ENCODE data around the gene AMER3.

Gene AMER3

DNA sequence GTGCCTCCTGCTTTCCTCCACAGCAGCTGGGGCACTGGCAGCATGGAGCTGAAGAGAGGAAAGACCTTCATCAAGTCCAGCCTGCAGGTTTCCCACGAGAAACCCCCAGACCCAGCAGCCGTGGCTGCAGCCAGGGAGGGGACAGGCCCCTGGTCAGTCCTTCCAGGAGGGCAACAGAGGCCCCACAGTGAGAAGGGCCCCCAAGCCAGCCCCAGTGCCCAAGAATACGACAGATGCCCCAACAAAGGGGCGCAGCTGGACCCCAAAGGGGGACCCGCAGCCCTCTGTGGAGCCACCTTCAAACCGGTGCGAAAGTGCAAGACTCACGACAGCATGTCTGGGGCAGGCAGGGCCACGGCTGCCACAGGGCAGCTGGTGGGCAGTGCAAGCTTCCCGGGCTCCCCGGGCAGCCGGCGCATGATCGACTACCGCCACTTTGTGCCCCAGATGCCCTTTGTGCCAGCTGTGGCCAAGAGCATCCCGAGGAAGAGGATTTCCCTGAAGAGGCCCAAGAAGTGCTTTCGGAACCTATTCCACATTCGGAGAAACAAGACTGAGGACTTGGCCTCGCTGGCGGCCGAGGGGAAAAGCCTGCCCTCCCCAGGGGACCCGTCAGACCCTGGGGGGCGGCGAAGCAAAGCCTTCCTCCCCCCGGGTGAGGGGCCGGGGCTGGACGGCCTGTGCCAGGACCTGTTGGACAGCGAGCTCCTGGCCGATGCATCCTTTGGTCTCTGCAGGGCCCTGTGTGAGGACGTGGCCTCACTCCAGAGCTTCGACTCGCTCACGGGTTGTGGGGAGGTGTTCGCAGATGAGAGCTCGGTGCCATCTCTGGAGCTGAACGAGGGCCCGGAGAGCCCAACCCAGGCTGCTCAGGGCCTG, 6.9 kb downstream of the AMER3 start:
- no peak overlapping the region for H3K4me3 ChIP-seq (ENCODE audit: low read length)
- TF ChIP-seq ZNF274 (IDR thresholded peaks at IDR 0.05; ENCODE audit: low read depth, low read length), result no peak

DNA sequence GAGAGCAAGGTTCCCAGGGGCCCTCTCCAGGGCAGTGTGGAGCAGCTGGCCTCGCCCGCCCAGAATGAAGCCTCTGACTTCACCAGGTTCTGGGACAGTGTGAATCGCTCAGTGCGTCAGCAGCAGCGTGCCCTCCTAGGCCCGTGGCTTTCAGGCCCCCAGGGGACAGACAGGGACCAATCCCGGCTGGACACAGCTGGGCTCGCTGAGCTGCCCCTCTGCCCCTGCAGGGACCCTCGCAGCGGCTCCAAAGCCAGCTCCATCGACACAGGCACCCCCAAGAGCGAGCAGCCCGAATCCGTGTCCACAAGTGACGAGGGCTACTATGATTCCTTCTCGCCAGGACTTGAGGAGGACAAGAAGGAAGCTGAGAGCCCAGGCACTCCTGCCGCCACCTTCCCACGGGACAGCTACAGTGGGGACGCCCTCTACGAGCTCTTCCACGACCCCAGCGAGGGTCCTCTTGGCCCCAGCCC, 7.6 kb downstream of the AMER3 start:
- H3K4me3 ChIP-seq (ENCODE audit: low read length), result no peak overlapping the region
- TF ChIP-seq ZNF274 (IDR thresholded peaks at IDR 0.05; ENCODE audit: low read depth, low read length), result no peak

DNA sequence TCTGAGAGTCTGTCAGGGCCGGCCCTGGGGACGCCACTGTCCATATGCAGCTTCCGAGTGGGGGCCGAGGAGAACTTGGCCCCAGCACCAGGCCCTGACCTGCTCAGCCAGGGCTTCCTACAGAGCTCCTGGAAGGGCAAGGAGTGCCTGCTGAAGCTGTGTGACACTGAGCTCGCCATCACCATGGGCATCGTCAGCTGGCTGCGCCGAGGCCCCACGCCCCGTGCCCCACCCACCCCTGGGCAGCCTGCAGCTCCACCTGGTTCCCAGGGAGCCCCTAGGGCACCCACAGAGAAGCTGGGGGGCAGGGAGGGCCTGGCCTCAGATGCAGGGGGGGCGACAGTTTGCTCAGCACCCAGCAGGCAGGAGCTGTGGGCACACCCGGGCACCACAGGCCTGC, 8.1 kb downstream of the AMER3 start:
- no peak overlapping the region for H3K4me3 ChIP-seq (ENCODE audit: low read length)
- no peak for TF ChIP-seq ZNF274 (IDR thresholded peaks at IDR 0.05; ENCODE audit: low read depth, low read length)

DNA sequence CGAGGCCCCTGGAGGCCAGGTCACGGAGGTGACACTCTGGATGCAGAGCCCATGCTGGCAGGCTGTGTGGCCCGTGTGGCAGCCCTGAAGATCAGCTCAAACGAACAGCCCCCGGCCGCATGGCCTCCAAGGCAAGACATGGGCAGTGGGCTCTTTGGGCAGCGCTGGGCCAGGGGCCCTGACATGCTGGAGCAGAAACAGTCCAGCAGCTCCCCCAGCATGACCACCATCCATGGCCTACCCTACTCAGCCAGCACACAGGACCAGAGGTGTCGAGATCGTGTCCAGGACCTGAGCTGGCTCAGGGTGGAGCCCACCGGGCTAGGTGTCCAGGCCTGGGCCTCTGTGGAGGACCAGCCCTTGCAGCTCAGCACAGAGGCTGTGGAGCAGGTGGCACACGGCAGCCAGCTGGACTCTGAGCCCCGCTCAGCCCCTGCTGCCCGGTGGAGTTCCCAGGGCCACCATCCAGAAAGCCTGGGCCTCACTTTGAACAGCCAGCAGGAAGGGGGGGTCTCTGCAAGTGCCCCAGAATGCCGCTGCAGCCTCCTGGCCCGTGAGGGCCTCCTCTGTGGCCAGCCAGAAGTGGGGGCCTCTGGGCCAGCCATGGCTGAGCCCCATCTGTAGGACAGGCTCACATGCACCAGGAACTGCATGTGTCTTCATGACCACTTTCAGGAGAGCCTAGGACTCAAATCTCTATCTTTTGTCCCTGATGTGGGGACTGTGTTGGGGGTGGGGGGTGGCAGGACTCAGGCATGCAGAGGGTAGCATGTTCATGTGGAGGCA, 8.9 kb downstream of the AMER3 start:
- no peak overlapping the region for H3K4me3 ChIP-seq (ENCODE audit: low read length)
- TF ChIP-seq ZNF274 (IDR thresholded peaks at IDR 0.05; ENCODE audit: low read depth, low read length), result no peak

DNA sequence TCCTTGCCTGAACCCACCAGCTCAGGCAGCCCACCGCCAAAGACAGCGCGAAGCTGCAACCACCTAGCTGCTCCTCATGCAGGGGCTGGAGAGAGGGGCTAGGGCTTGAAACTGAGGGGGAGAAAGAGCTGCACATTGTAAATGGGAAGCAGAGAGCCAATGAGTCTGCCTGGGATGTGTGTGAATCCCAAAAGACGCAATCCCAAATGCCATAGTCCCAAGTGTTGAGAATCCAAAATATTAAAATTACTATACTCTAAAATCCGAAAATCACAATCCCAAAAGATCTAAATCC, 9.4 kb downstream of the AMER3 start:
- H3K4me3 ChIP-seq (ENCODE audit: low read length), result no peak overlapping the region
- no peak for TF ChIP-seq ZNF274 (IDR thresholded peaks at IDR 0.05; ENCODE audit: low read depth, low read length)

DNA sequence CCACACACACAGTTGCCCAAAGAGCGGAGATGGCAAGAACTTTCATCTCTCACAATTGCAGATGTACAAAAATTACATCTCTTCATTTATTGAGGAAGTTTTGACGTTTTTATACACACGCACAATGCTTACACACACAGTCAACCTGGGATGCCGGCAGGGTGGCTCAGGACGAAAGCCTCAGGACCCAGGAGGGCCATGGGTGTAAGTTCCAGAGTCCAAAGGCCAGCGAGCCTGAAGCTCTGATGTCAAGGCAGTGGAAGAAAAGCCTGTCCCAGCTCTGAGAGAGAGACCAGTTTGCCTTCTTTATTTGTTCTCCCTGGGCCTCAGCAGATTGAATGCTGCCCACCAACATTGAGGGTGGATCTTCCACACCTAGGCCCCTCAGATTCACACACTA, 10.1 kb downstream of the AMER3 start:
- TF ChIP-seq ZNF274 (IDR thresholded peaks at IDR 0.05; ENCODE audit: low read depth, low read length), result no peak
- H3K4me3 ChIP-seq (ENCODE audit: low read length), result no peak overlapping the region

DNA sequence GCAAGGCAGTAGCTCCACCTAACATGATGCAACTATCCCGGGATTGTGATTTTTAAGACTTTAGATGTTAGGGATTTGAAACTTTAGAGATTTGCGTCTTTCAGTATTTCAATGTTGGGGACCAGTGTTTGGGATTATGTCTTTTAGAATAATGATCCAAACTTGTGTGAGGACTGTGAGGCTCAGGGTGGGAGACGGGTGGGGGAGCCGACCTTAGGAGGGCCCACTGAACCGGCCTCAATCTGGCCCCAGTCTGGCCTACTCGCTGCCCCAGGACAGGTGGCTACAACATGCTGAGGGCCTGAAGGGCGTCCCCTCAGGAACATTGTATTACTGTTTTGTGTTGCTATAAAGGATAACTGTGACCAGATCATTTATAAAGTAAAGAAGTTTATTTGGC, 10.7 kb downstream of the AMER3 start:
- no peak for TF ChIP-seq ZNF274 (IDR thresholded peaks at IDR 0.05; ENCODE audit: low read depth, low read length)
- no peak overlapping the region for H3K4me3 ChIP-seq (ENCODE audit: low read length)

DNA sequence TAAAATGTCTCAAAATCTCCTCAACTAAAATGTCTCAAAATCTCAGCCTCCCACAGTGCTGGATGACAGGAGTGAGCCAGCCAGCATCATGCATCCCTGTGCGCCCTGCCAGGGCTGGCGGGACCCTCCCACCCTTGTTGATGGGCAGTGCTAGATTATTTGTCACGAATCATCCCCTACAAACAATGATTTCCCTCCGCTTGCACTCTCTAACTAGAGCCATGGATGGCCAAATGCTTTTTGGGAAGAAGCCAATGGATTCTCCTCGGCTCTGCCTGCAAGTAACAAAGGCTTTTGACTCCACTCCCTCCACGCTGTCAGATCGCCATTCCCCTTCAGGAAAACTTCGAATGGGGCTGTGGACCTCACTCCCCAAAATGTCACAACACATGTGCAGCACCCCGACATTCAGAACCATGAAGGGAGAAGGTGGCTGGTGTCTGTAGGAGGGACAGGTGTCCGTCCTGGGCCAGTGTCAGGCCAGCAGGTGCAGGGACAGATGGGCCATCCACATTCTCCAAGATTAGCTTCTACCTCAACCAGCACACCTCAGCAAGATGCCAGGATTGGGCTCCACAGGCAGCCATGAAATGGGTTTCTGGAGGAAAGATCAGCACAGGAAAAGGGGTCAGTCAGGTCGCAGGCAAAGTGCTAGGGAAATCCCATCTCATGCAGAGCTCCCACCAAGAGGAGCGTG, 11.5 kb downstream of the AMER3 start:
- no peak overlapping the region for H3K4me3 ChIP-seq (ENCODE audit: low read length)
- no peak for TF ChIP-seq ZNF274 (IDR thresholded peaks at IDR 0.05; ENCODE audit: low read depth, low read length)

DNA sequence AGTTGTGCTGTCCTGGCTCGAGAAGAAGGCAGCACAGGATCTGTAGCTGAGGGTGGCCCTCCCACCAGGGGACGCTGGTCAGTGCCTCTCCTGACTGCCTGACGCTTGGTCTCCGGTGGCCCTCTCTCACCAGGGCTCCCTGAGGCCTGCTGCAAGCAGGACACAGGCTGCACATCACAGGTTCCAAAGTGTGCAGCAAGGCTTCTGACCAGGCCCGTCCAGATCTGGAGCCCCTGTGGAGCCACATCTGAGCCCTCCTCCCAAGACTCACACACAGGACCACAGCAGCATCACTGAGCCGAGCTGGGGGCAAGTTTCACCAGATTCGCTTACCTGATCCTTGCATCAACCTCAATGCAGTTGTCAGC, 12.1 kb downstream of the AMER3 start:
- H3K4me3 ChIP-seq (ENCODE audit: low read length), result no peak overlapping the region
- TF ChIP-seq ZNF274 (IDR thresholded peaks at IDR 0.05; ENCODE audit: low read depth, low read length), result no peak

DNA sequence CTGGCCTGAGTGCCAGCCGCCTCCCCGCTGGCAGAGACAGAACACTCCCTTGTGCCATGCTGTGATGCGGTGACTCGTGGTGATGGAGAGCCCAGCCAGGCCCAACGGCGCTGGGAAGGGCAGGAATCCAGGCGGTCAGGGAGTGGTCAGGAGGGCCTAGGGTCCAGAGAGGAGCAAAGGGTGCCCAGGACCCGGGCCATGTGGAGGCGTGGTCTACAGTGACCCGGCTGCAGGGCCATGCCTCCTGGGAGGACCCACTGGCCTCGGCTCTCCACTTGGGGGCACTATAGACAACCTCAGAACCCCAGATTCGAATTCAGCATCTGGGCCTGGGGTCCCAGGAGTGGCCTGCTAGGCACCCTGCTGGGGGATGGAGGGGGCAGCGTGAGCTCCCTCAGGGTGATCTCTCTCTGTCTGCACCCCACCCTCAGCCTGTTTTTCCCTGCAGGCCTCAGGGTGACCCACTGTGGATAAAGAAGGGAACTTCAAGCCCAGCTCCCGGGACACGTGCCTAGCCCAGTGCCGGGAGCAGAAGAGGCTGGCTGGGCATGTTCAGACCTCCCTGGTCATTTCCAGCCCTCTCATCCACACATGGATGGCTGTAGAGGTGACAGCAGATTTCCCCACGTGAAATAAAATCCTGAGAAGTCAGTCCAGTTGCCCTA, 13.0 kb downstream of the AMER3 start:
- no peak overlapping the region for H3K4me3 ChIP-seq (ENCODE audit: low read length)
- no peak for TF ChIP-seq ZNF274 (IDR thresholded peaks at IDR 0.05; ENCODE audit: low read depth, low read length)

DNA sequence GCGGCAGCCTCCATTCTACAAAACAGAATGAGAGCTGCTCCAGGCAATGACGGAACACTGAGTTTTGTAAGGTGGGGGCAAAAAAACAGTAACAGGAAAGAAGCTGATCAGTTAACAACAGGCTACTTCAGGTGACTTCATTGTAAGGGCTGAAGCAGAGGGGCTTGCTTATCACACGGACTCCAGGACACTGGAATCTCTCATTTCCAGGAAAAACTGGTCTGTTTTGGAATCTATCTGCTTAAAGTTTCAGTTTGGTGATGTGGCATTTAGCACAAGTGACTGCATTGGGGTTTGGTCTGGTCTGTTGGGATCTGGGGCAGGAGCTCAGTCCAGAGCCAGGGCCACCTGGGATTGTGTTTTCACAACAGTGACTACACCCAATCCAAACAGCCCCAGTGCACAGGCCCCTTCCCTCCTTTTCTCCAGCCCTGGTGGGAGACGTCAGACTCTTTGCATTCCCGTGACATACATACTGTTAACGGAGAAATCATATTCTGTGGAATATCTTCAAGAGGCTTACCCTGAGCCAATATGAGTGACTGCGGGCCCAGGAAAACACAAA, 14.1 kb downstream of the AMER3 start:
- no peak for TF ChIP-seq ZNF274 (IDR thresholded peaks at IDR 0.05; ENCODE audit: low read depth, low read length)
- H3K4me3 ChIP-seq (ENCODE audit: low read length), result no peak overlapping the region

DNA sequence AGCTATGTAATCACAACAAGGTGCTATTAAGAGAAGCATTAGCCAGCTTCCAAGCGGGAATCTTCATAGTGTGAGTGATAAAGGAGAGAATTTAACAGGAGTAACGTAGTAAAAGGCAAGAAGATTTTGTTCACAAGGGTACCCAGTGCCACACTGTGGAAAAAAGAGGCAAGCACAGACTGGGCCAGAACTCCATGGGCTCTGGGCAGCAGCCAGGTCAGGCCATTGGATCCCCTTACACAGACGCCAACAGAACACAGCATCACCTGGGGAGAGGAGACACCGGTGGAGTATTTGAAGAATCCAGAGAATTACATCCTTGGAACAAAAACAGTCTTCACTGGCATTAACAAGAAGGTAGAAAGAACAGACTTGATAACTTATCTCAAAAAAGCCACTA, 21.2 kb downstream of the AMER3 start:
- no peak overlapping the region for H3K4me3 ChIP-seq (ENCODE audit: low read length)
- no peak for TF ChIP-seq ZNF274 (IDR thresholded peaks at IDR 0.05; ENCODE audit: low read depth, low read length)

DNA sequence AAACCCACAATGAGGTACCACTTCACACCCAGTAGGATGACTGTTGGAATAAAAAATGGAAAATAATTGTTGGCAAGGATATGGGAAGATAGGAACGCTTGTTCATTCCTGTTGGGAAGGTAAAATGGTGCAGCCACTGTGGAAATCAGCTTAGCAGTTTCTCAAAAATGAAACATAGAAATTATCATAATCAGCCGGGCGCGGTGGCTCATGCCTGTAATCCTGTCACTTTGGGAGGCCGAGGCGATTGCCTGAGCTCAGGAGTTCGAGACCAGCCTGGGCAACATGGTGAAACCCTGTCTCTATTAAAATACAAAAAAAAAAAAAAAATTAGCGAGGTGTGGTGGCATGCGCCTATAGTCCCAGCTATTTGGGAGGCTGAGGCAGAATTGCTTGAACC, 23.4 kb downstream of the AMER3 start:
- no peak for TF ChIP-seq ZNF274 (IDR thresholded peaks at IDR 0.05; ENCODE audit: low read depth, low read length)
- H3K4me3 ChIP-seq (ENCODE audit: low read length), result no peak overlapping the region
